Vagina (tissue), 2 donors: Measurements from ENCODE around the gene HCK. TPM values are rescaled to one million over a fixed set of nuclear protein-coding genes. Genes with fewer than 3 reads are reported as not detected.

Experiments used
- DNase-seq, 2 donors: peaks; one replicate each; pipeline ENCODE4 v3.0.0-alpha.2; 2017; ENCODE audit errors: extremely low spot score in 2 of 2
- H3K27ac ChIP-seq: fragments of 200-600 bp; sonication (generic); one replicate; pipeline ENCODE4 v1.5.1; 2019
- H3K27me3 ChIP-seq: fragments of 200-600 bp; sonication (generic); one replicate; pipeline ENCODE4 v1.5.1; 2019
- H3K36me3 ChIP-seq, 2 donors: fragments of 200-600 bp; sonication (generic); one replicate each; pipeline ENCODE4 v1.5.1; 2017 to 2019
- H3K4me1 ChIP-seq: fragments of 200-600 bp; sonication (generic); one replicate; pipeline ENCODE4 v1.5.1; 2019
- H3K4me3 ChIP-seq, 2 donors: fragments of 200-600 bp; sonication (generic); 1 replicate in 1 of 2; 2 replicates in 1 of 2; pipeline ENCODE4 v1.5.1; 2016 to 2019
- H3K9me3 ChIP-seq: fragments of 200-600 bp; sonication (generic); one replicate; pipeline ENCODE4 v1.5.1; 2019
- POLR2A ChIP-seq, 2 donors: fragments of 450-650 bp; IDR thresholded peaks; one replicate each; pipeline ENCODE4 v1.6.1; 2017; ENCODE audit warnings: antibody characterized with exemption in 2 of 2, mild to moderate bottlenecking in 2 of 2, moderate library complexity in 2 of 2
- POLR2AphosphoS5 ChIP-seq, 2 donors: sonication (generic); formaldehyde crosslinking; IDR thresholded peaks; one replicate each; pipeline ENCODE4 v1.9.0; 2017; ENCODE audit warnings: antibody characterized with exemption in 2 of 2, mild to moderate bottlenecking in 2 of 2, low read depth in 1 of 2; ENCODE audit not compliant: insufficient read depth in 1 of 2
- intact Hi-C: fragments of 100-400 bp; cut with DNase I; formaldehyde crosslinking; loops from one replicate; pipeline ENCODE4 v1.15.1; 2023
- total RNA-seq: library from RNA; depleted of rRNA; stranded (reverse); fragments of >200 nt; gene quantifications from one replicate; pipeline ENCODE4 v1.2.3, GENCODE V29; 2016
- TF ChIP-seq, protein P1 (sequence below), 3 experiments: fragments of 450-650 bp in 2 of 3; fragments of 200-600 bp in 1 of 3; sonication (generic) in 1 of 3; IDR thresholded peaks; one replicate each; pipeline ENCODE4 v1.5.1; 2017 to 2019; ENCODE audit warnings: antibody characterized with exemption in 3 of 3, mild to moderate bottlenecking in 2 of 3, moderate library complexity in 2 of 3

HCK gene
- total RNA-seq, 1 donor from 2014 or later: 10.1 TPM

DNA sequence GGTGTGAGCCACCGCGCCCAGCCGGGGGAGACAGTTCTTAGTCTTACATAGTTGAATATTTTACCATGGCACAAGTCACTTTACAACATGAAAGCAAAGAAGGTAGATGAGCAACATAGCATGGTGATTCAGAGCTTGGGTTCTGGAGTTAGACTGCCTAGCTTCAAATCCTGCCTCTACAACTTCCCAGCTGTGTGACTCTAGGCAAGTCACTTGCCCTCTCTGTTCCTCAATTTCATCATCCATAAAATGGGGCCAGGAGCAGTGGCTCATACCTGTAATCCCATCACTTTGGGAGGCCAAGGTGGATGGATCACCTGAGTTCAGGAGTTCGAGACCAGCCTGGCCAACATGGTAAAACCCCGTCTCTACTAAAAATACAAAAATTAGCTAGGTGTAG is 26.3 kb downstream of the HCK start:
- Histone ChIP-seq H3K27me3 (no peaks in the 10 kb centered on the region), H3K27ac (no peak overlapping the region), H3K4me1 (no peaks in the 10 kb centered on the region), H3K9me3 (no peaks in the 10 kb centered on the region), H3K36me3 (no peaks in the 10 kb centered on the region), H3K4me3 (no peak overlapping the region)
- DNase-seq: no peak
- intact Hi-C loops: no loop called here
- TF ChIP-seq, protein P1, sequence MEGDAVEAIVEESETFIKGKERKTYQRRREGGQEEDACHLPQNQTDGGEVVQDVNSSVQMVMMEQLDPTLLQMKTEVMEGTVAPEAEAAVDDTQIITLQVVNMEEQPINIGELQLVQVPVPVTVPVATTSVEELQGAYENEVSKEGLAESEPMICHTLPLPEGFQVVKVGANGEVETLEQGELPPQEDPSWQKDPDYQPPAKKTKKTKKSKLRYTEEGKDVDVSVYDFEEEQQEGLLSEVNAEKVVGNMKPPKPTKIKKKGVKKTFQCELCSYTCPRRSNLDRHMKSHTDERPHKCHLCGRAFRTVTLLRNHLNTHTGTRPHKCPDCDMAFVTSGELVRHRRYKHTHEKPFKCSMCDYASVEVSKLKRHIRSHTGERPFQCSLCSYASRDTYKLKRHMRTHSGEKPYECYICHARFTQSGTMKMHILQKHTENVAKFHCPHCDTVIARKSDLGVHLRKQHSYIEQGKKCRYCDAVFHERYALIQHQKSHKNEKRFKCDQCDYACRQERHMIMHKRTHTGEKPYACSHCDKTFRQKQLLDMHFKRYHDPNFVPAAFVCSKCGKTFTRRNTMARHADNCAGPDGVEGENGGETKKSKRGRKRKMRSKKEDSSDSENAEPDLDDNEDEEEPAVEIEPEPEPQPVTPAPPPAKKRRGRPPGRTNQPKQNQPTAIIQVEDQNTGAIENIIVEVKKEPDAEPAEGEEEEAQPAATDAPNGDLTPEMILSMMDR (IDR thresholded peaks at IDR 0.05): no peak
- TF ChIP-seq POLR2AphosphoS5 (IDR thresholded peaks at IDR 0.05; ENCODE audit: insufficient read depth in 1 of 2, low read depth in 1 of 2) (no peak), POLR2A (IDR thresholded peaks at IDR 0.05) (no peak)

DNA sequence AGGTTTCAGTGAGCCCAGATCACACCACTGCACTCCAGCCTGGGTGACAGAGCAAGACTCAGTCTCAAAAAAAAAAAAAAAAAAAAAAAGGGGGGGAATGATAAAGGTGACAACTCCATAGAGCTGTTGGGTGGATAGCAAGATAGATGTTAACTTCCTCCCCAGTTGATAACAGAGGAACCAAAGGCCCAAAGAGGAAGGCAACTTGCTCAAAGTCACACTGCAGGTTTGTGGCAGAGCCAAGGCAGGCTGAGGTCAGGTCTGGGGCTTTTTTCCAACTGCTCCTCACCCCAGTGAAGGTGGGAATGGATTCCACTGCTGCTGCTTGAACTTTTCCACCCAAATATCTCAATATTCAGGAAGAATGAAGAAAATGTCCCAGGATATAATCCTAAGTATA is 26.7 kb downstream of the HCK start:
- no peak for DNase-seq
- intact Hi-C loops: no loop called here
- TF ChIP-seq POLR2AphosphoS5 (IDR thresholded peaks at IDR 0.05; ENCODE audit: insufficient read depth in 1 of 2, low read depth in 1 of 2): no peak
- TF ChIP-seq POLR2A (IDR thresholded peaks at IDR 0.05): no peak
- TF ChIP-seq, protein P1 (IDR thresholded peaks at IDR 0.05): no peak
- Histone ChIP-seq H3K36me3 (no peaks in the 10 kb centered on the region), H3K4me1 (no peaks in the 10 kb centered on the region), H3K9me3 (no peaks in the 10 kb centered on the region), H3K27me3 (no peaks in the 10 kb centered on the region), H3K4me3 (no peak overlapping the region), H3K27ac (no peak overlapping the region)

DNA sequence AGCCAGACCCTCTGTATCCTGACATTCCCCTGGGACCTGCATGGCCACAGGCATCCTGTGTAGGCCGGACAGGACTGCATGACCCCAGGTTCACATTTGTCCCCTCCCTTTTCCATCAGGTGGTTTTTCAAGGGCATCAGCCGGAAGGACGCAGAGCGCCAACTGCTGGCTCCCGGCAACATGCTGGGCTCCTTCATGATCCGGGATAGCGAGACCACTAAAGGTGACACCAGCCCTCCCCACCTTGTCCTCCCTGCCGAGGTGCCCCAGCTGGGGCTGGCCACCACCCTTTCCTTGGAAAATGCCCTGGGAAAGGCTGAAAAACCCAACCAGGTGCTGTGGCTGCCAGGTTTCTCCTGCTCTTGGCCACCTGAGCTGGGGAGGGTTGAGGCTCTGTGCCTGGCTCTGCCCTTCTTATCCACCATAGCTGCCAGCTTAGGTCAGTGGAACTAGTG is 27.6 kb downstream of the HCK start:
- no peak for DNase-seq

DNA sequence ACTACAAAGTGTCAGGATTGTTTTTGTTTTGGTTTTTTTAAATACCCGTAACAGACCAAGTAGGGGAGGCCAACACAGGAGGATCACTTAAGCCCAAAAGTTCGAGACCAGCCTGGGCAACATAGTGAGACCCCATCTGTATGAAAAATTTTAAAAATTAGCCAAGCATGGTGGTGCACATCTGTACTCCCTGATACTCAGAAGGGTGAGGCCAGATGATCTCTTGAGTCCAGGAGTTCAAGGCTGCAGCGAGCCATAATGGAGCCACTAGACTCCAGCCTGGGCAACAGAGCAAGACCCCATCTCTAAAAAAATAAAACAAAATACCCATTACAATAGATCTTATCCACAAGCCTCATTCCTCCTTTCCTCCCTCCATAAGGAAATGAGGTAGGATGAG is 28.7 kb downstream of the HCK start:
- intact Hi-C loops: no loop called here
- no peak for DNase-seq
- TF ChIP-seq, protein P1 (IDR thresholded peaks at IDR 0.05): no peak
- TF ChIP-seq POLR2AphosphoS5 (IDR thresholded peaks at IDR 0.05; ENCODE audit: insufficient read depth in 1 of 2, low read depth in 1 of 2) (no peak), POLR2A (IDR thresholded peaks at IDR 0.05) (no peak)
- Histone ChIP-seq H3K4me3 (no peak overlapping the region), H3K27ac (no peak overlapping the region), H3K36me3 (no peaks in the 10 kb centered on the region), H3K9me3 (no peaks in the 10 kb centered on the region), H3K4me1 (no peaks in the 10 kb centered on the region), H3K27me3 (no peaks in the 10 kb centered on the region)

More for the DNA sequence above, 27.6 kb downstream of the HCK start:
- Histone ChIP-seq H3K27ac (no peak overlapping the region), H3K27me3 (no peaks in the 10 kb centered on the region), H3K4me3 (no peak overlapping the region), H3K4me1 (no peaks in the 10 kb centered on the region), H3K9me3 (no peaks in the 10 kb centered on the region), H3K36me3 (no peaks in the 10 kb centered on the region)
- TF ChIP-seq, protein P1 (IDR thresholded peaks at IDR 0.05): no peak
- TF ChIP-seq POLR2A (IDR thresholded peaks at IDR 0.05): no peak
- TF ChIP-seq POLR2AphosphoS5 (IDR thresholded peaks at IDR 0.05; ENCODE audit: insufficient read depth in 1 of 2, low read depth in 1 of 2): no peak
- intact Hi-C loops: no loop called here

DNA sequence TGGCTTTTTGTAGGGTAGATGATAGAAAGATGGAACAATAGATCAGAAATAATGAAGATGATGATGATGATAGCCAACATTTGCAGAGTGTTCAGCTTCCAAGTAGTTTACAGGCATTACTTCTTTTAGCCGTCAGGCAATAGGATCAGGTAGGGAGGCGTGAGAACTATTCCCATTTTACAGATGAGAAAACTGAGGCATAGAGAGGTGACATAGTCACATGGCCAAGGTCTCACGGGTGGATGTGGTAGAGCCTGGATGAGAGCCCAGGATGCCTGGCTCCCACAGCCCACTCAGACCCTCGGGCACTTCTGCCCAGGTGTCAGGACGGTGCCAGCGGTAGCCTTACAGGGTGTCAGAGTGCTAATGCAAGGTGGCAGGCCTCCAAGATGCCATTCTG is 31.4 kb downstream of the HCK start:
- H3K36me3 ChIP-seq: no peaks in the 10 kb centered on the region
- no peak overlapping the region for H3K4me3 ChIP-seq
- TF ChIP-seq POLR2A (IDR thresholded peaks at IDR 0.05) (no peak), POLR2AphosphoS5 (IDR thresholded peaks at IDR 0.05; ENCODE audit: insufficient read depth in 1 of 2, low read depth in 1 of 2) (no peak)
- TF ChIP-seq, protein P1 (IDR thresholded peaks at IDR 0.05): no peak
- H3K9me3 ChIP-seq: no peaks in the 10 kb centered on the region
- no peak overlapping the region for H3K27ac ChIP-seq
- DNase-seq: no peak
- intact Hi-C loops: no loop called here
- H3K4me1 ChIP-seq: no peaks in the 10 kb centered on the region
- no peaks in the 10 kb centered on the region for H3K27me3 ChIP-seq
